OCI-LY7 (cell line): ENCODE data around the gene LRTM1. TPM values are rescaled to one million over a fixed set of nuclear protein-coding genes. Genes with fewer than 3 reads are reported as not detected.

Experiments
- BruUV-seq: library from RNA; stranded (reverse); fragments of 400-500 nt; replicated peaks from 2 replicates; lab custom pipeline; 2021; lab: Mats Ljungman, UMichigan
- CTCF ChIA-PET: fragments of 300-600 bp; sonication (Branson Sonifier 250); formaldehyde crosslinking; loops from one replicate; lab custom pipeline; 2022; ENCODE audit warnings: antibody characterized with exemption; ENCODE audit not compliant: unreplicated experiment; lab: Charles Lee
- POLR2A ChIA-PET: fragments of 300-600 bp; sonication (Branson Sonifier 250); formaldehyde crosslinking; loops from one replicate; lab custom pipeline; 2022; ENCODE audit warnings: antibody characterized with exemption; lab: Charles Lee
- DNase-seq: peaks from one replicate; pipeline ENCODE4 v3.0.0-alpha.2; 2015; ENCODE audit warnings: low spot score
- H2AFZ ChIP-seq: fragments of 200-600 bp; sonication (generic), shearing (Covaris generic); 2 replicates; pipeline ENCODE4 v1.6.1; 2014; ENCODE audit warnings: mild to moderate bottlenecking, antibody characterized with exemption, low read length, moderate library complexity
- H3K27ac ChIP-seq: fragments of 200-600 bp; sonication (generic); 2 replicates; pipeline ENCODE4 v1.5.1; 2014; ENCODE audit warnings: mixed run types, low read depth, mild to moderate bottlenecking, moderate library complexity, low read length, inconsistent platforms; ENCODE audit not compliant: poor library complexity, severe bottlenecking
- H3K36me3 ChIP-seq: fragments of 200-600 bp; sonication (generic); 2 replicates; pipeline ENCODE4 v1.6.1; 2014; ENCODE audit warnings: mild to moderate bottlenecking, antibody characterized with exemption, low read length, moderate library complexity, mixed read lengths; ENCODE audit not compliant: insufficient read depth
- H3K4me1 ChIP-seq: fragments of 200-600 bp; sonication (generic); 2 replicates; pipeline ENCODE4 v1.5.1; 2014; ENCODE audit warnings: mild to moderate bottlenecking, low read length; ENCODE audit not compliant: insufficient read depth, poor library complexity, severe bottlenecking
- H3K4me2 ChIP-seq: fragments of 200-600 bp; sonication (generic); 2 replicates; pipeline ENCODE4 v1.6.1; 2014; ENCODE audit warnings: mild to moderate bottlenecking, low read length
- H3K4me3 ChIP-seq: fragments of 200-600 bp; sonication (generic); 2 replicates; pipeline ENCODE4 v1.5.1; 2014; ENCODE audit warnings: mild to moderate bottlenecking, low read depth, low read length; ENCODE audit not compliant: poor library complexity, severe bottlenecking
- H3K79me2 ChIP-seq: fragments of 200-600 bp; sonication (generic); 2 replicates; pipeline ENCODE4 v1.6.1; 2016; ENCODE audit warnings: low read depth, mild to moderate bottlenecking, low read length, moderate library complexity, mixed read lengths; ENCODE audit not compliant: insufficient read depth
- H3K9me2 ChIP-seq: fragments of 200-600 bp; sonication (generic); 2 replicates; pipeline ENCODE4 v1.6.1; 2016; ENCODE audit warnings: mild to moderate bottlenecking, low read length, mixed read lengths; ENCODE audit not compliant: insufficient read depth
- H3K9me3 ChIP-seq: fragments of 200-600 bp; sonication (generic); 2 replicates; pipeline ENCODE4 v1.6.1; 2014; ENCODE audit warnings: mild to moderate bottlenecking, mixed run types, low read length, mixed read lengths
- H4K20me1 ChIP-seq: fragments of 200-600 bp; sonication (generic); 2 replicates; pipeline ENCODE4 v1.6.1; 2014; ENCODE audit warnings: mild to moderate bottlenecking, antibody characterized with exemption, low read length, moderate library complexity, mixed read lengths; ENCODE audit not compliant: insufficient read depth
- EZH2phosphoT487 ChIP-seq: fragments of 200-600 bp; sonication (generic); IDR thresholded peaks from 2 replicates; pipeline ENCODE4 v1.6.1; 2018; ENCODE audit warnings: low read depth, borderline replicate concordance, mild to moderate bottlenecking, mixed run types, antibody characterized with exemption, low read length, moderate library complexity, mixed read lengths
- intact Hi-C: fragments of 100-400 bp; cut with micrococcal nuclease; formaldehyde crosslinking; loops from one replicate; pipeline ENCODE4 v1.10.0; 2022; ENCODE audit not compliant: unreplicated experiment
- total RNA-seq, 2 experiments: library from RNA; depleted of rRNA in 1 of 2; stranded (reverse); fragments of >200 nt in 1 of 2; shearing (Covaris generic) in 1 of 2; gene quantifications; 2 replicates each; pipeline ENCODE4 v1.2.3, GENCODE V29; 2014 to 2022
- TF ChIP-seq, protein P1 (sequence below): fragments of 200-600 bp; sonication (generic); conservative IDR thresholded peaks from 2 replicates; pipeline ENCODE4 v1.5.1; 2014; ENCODE audit warnings: mild to moderate bottlenecking, antibody characterized with exemption, low read length, moderate library complexity, mixed read lengths

The LRTM1 gene
- total RNA-seq, 2 experiments from 2014 or later: not detected

- TF ChIP-seq, protein P1, sequence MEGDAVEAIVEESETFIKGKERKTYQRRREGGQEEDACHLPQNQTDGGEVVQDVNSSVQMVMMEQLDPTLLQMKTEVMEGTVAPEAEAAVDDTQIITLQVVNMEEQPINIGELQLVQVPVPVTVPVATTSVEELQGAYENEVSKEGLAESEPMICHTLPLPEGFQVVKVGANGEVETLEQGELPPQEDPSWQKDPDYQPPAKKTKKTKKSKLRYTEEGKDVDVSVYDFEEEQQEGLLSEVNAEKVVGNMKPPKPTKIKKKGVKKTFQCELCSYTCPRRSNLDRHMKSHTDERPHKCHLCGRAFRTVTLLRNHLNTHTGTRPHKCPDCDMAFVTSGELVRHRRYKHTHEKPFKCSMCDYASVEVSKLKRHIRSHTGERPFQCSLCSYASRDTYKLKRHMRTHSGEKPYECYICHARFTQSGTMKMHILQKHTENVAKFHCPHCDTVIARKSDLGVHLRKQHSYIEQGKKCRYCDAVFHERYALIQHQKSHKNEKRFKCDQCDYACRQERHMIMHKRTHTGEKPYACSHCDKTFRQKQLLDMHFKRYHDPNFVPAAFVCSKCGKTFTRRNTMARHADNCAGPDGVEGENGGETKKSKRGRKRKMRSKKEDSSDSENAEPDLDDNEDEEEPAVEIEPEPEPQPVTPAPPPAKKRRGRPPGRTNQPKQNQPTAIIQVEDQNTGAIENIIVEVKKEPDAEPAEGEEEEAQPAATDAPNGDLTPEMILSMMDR: no peak
- TF ChIP-seq EZH2phosphoT487: no peak
- H3K4me1 ChIP-seq: no peaks in the 10 kb centered on the region
- no peak overlapping the region for H3K4me3 ChIP-seq
- H3K27ac ChIP-seq: no peak overlapping the region
- H2AFZ ChIP-seq: no peak overlapping the region
- ChIA-PET CTCF (no interaction called here), POLR2A (no interaction called here)
- intact Hi-C loops: no loop called here
- H3K4me2 ChIP-seq: no peak overlapping the region
- no TSS peak for BruUV-seq
- H3K79me2 ChIP-seq: no peaks in the 10 kb centered on the region
- no peaks in the 10 kb centered on the region for H3K9me3 ChIP-seq
- no peaks in the 10 kb centered on the region for H3K9me2 ChIP-seq
- H4K20me1 ChIP-seq: no peaks in the 10 kb centered on the region
- DNase-seq: no peak
- no peaks in the 10 kb centered on the region for H3K36me3 ChIP-seq
Measured at GRCh38 chr3:54876694-54877093, 51.2 kb downstream of the LRTM1 start.

DNA sequence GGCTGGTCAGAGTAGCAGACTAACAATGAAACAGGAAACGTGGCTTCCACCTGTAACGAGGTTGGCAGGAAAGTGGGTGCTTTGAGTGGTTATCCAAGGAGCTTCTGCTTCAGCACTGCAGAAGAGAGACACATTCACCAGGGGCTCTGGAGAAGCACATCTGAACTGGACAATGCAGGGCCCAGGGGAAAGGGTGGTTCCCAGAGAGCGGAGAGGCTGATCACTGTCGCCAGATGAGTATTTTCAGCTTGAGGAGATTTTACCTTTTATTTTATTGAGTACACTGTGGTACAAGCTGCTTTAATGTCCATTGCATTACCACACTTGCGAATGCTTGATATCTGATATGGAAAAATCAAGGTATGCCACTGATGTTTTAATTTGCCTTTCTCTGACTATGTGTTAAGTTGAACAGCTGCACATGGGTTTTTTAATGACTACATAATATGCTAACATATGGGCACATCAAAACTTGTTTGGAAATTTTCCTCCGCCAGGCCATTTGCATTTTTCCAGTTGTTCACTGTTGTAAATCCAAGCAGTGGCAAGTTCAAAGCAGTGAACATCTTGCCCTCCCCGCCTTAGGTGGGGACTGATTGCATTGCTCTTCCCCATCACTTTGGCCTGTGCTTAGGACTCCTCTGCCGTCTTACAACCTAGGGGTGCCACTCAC lies 52.1 kb downstream of the LRTM1 start:
- Histone ChIP-seq H3K27ac (no peak overlapping the region), H3K36me3 (no peaks in the 10 kb centered on the region), H4K20me1 (no peaks in the 10 kb centered on the region), H2AFZ (no peak overlapping the region), H3K4me3 (no peak overlapping the region), H3K9me3 (no peaks in the 10 kb centered on the region), H3K4me2 (no peak overlapping the region), H3K9me2 (no peaks in the 10 kb centered on the region), H3K79me2 (no peaks in the 10 kb centered on the region), H3K4me1 (no peaks in the 10 kb centered on the region)
- intact Hi-C loops: no loop called here
- DNase-seq: no peak
- CTCF ChIA-PET: no interaction called here
- POLR2A ChIA-PET: no interaction called here
- TF ChIP-seq, protein P1: no peak
- TF ChIP-seq EZH2phosphoT487: no peak
- no TSS peak for BruUV-seq

DNA sequence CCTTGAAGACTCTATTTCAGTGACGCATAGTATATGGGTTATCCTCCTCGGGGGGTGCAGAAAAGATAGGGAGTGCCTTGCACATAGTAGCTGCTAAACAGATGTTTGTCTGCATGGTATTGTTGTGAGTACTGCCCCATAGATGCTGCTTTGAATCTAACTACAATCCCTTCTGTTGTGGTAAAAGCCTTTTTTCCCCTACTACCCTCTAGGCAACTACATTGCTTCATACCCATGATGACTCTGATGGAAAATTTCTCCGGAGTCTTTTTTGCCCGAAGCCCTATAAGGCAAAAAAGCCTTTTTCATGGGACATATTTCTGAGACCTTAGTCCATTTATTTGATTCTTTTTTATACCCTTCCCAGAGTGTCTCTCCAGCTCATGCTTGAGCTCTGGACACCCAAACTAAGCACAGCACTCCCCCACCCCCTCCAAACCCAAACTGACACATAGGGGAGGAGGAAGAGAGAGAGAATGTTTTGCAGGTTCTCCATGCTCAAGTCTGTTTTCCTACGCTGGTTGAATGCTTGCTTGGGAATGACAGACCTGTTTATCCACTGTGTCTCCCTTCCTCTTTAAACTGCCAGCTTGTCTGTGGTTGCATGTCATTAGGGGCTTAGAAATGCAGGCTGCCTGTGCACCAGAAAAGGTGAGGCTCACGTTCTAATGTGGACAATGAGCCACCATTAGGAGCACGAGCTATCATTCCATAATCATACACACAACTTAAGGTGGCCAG lies 52.9 kb downstream of the LRTM1 start:
- DNase-seq: no peak
- no peaks in the 10 kb centered on the region for H3K9me3 ChIP-seq
- intact Hi-C loops: no loop called here
- BruUV-seq: no TSS peak
- TF ChIP-seq EZH2phosphoT487: no peak
- TF ChIP-seq, protein P1: no peak
- ChIA-PET POLR2A (interaction anchor here (0.6 kb wide), 1 partner anchor 61 kb away, joined by 3 read pairs; no protein-coding TSS in a partner anchor), CTCF (no interaction called here)
- H3K4me2 ChIP-seq: no peak overlapping the region
- H3K79me2 ChIP-seq: no peaks in the 10 kb centered on the region
- H3K27ac ChIP-seq: no peak overlapping the region
- H2AFZ ChIP-seq: no peak overlapping the region
- no peaks in the 10 kb centered on the region for H3K4me1 ChIP-seq
- H3K4me3 ChIP-seq: no peak overlapping the region
- no peaks in the 10 kb centered on the region for H3K9me2 ChIP-seq
- no peaks in the 10 kb centered on the region for H4K20me1 ChIP-seq
- no peaks in the 10 kb centered on the region for H3K36me3 ChIP-seq
